GM23338 (cell line): ENCODE data around the gene TENM3. TPM values are rescaled to one million over a fixed set of nuclear protein-coding genes. Genes with fewer than 3 reads are reported as not detected.

Experiments used
- ATAC-seq: fragments of 200-7000 bp; cut with Tn5 transposase; 3 replicates; pipeline ENCODE4 v1.9.1; 2020
- DNase-seq: peaks from one replicate; pipeline ENCODE4 v3.0.0-alpha.2; 2015; ENCODE audit warnings: low spot score
- H2AFZ ChIP-seq: fragments of 200-600 bp; sonication (generic); 2 replicates; pipeline ENCODE4 v1.8.0; 2016; ENCODE audit warnings: antibody characterized with exemption, mild to moderate bottlenecking, moderate library complexity
- H3F3A ChIP-seq: fragments of 200-600 bp; sonication (generic); replicated peaks from 2 replicates; pipeline ENCODE4 v1.8.0; 2017; ENCODE audit warnings: antibody characterized with exemption, mixed run types, low read depth
- H3K27ac ChIP-seq: fragments of 200-600 bp; sonication (generic); 2 replicates; pipeline ENCODE4 v1.6.1; 2016; ENCODE audit warnings: low read depth
- H3K27me3 ChIP-seq: fragments of 200-600 bp; sonication (generic); 2 replicates; pipeline ENCODE4 v1.8.0; 2016; ENCODE audit warnings: mild to moderate bottlenecking, mixed run types, moderate library complexity; ENCODE audit not compliant: insufficient read depth
- H3K36me3 ChIP-seq: fragments of 200-600 bp; sonication (generic); 2 replicates; pipeline ENCODE4 v1.8.0; 2016; ENCODE audit warnings: mild to moderate bottlenecking; ENCODE audit not compliant: insufficient read depth
- H3K4me1 ChIP-seq: fragments of 200-600 bp; sonication (generic); 2 replicates; pipeline ENCODE4 v1.8.0; 2016; ENCODE audit warnings: mild to moderate bottlenecking, moderate library complexity; ENCODE audit not compliant: insufficient read depth
- H3K4me2 ChIP-seq: fragments of 200-600 bp; sonication (generic); 2 replicates; pipeline ENCODE4 v1.7.1; 2017; ENCODE audit warnings: mixed run types
- H3K4me3 ChIP-seq: fragments of 200-600 bp; sonication (generic); 2 replicates; pipeline ENCODE4 v1.6.1; 2016; ENCODE audit warnings: mixed run types
- H3K79me2 ChIP-seq: fragments of 200-600 bp; sonication (generic); replicated peaks from 2 replicates; pipeline ENCODE4 v1.8.0; 2017; ENCODE audit warnings: mild to moderate bottlenecking; ENCODE audit not compliant: insufficient read depth
- H3K9me2 ChIP-seq: fragments of 200-600 bp; sonication (generic); 2 replicates; pipeline ENCODE4 v1.8.0; 2017; ENCODE audit not compliant: insufficient read depth
- H4K20me1 ChIP-seq: fragments of 200-600 bp; sonication (generic); replicated peaks from 2 replicates; pipeline ENCODE4 v1.8.0; 2017; ENCODE audit warnings: mild to moderate bottlenecking; ENCODE audit not compliant: insufficient read depth
- H3K27ac Mint-ChIP-seq: 2 replicates; pipeline ENCODE4 v1.8.0; 2020; ENCODE audit warnings: inconsistent platforms, mild to moderate bottlenecking, moderate library complexity, mixed read lengths
- H3K27me3 Mint-ChIP-seq: 3 replicates; pipeline ENCODE4 v1.8.0; 2022; ENCODE audit warnings: low read depth, mild to moderate bottlenecking, moderate library complexity, mixed read lengths, inconsistent platforms; ENCODE audit not compliant: insufficient read depth, poor library complexity
- H3K36me3 Mint-ChIP-seq: 3 replicates; pipeline ENCODE4 v1.8.0; 2021; ENCODE audit warnings: low read depth, mild to moderate bottlenecking, inconsistent platforms, moderate library complexity, mixed read lengths
- H3K4me1 Mint-ChIP-seq: 3 replicates; pipeline ENCODE4 v1.8.0; 2020; ENCODE audit warnings: mild to moderate bottlenecking, inconsistent platforms, mixed read lengths
- H3K4me3 Mint-ChIP-seq: 3 replicates; pipeline ENCODE4 v1.8.0; 2021; ENCODE audit warnings: moderate library complexity, mild to moderate bottlenecking, inconsistent platforms, mixed read lengths
- H3K9me3 Mint-ChIP-seq: 3 replicates; pipeline ENCODE4 v1.8.0; 2020; ENCODE audit warnings: moderate library complexity, mild to moderate bottlenecking, inconsistent platforms, mixed read lengths
- CREB1 ChIP-seq: fragments of 250-450 bp; sonication (Bioruptor Pico); IDR thresholded peaks from 2 replicates; pipeline ENCODE4 v1.5.0; 2020; ENCODE audit warnings: low read depth, mild to moderate bottlenecking, moderate library complexity
- EZH2 ChIP-seq: fragments of 200-600 bp; sonication (generic); IDR thresholded peaks from one replicate; pipeline ENCODE4 v1.8.0; 2017; ENCODE audit warnings: antibody characterized with exemption, mild to moderate bottlenecking, low read depth; ENCODE audit not compliant: unreplicated experiment
- EZH2phosphoT487 ChIP-seq: fragments of 200-600 bp; sonication (generic); IDR thresholded peaks from one replicate; pipeline ENCODE4 v1.8.1; 2018; ENCODE audit warnings: antibody characterized with exemption; ENCODE audit not compliant: unreplicated experiment
- JUNB ChIP-seq: IDR thresholded peaks from one replicate; pipeline ENCODE4 v1.6.1; 2016; ENCODE audit warnings: antibody characterized with exemption; ENCODE audit not compliant: unreplicated experiment
- NANOG ChIP-seq: IDR thresholded peaks from 2 replicates; pipeline ENCODE4 v1.6.1; 2016; ENCODE audit warnings: antibody characterized with exemption, borderline replicate concordance
- POLR2AphosphoS5 ChIP-seq: IDR thresholded peaks from 2 replicates; pipeline ENCODE4 v1.6.1; 2016; ENCODE audit warnings: antibody characterized with exemption, low read depth
- STAT1 ChIP-seq: IDR thresholded peaks from one replicate; pipeline ENCODE4 v1.6.1; 2016; ENCODE audit warnings: antibody characterized with exemption; ENCODE audit not compliant: unreplicated experiment
- ZNF114 ChIP-seq: fragments of 250-450 bp; sonication (Bioruptor Pico); IDR thresholded peaks from 2 replicates; pipeline ENCODE4 v1.5.0; 2020; ENCODE audit warnings: mild to moderate bottlenecking, moderate library complexity
- ZNF331 ChIP-seq: fragments of 250-450 bp; sonication (Bioruptor Pico); IDR thresholded peaks from 2 replicates; pipeline ENCODE4 v1.5.0; 2020; ENCODE audit warnings: low read depth, mild to moderate bottlenecking, moderate library complexity
- polyA plus RNA-seq: library from polyadenylated mRNA; unstranded; fragments of >200 nt; fragmentation: Nextera tagmentation; extraction: Ambion mirVana; gene quantifications from 2 replicates; pipeline ENCODE4 v1.2.1, GENCODE V29; 2016
- total RNA-seq: library from RNA; depleted of rRNA; stranded (reverse); fragments of >200 nt; shearing (Covaris generic); gene quantifications from 2 replicates; pipeline ENCODE4 v1.2.3, GENCODE V29; 2014
- TF ChIP-seq, protein P1 (sequence below): IDR thresholded peaks from one replicate; pipeline ENCODE4 v1.6.1; 2018; ENCODE audit warnings: antibody characterized with exemption; ENCODE audit not compliant: unreplicated experiment
- TF ChIP-seq, protein P2 (sequence below): IDR thresholded peaks from 2 replicates; pipeline ENCODE4 v1.6.1; 2016; ENCODE audit warnings: antibody characterized with exemption
- TF ChIP-seq, protein P3 (sequence below), 2 experiments: fragments of 200-600 bp in 1 of 2; sonication (generic) in 1 of 2; conservative IDR thresholded peaks; 2 replicates each; pipeline versions ENCODE4 v1.5.1 to v1.6.1; 2016 to 2017; ENCODE audit warnings: antibody characterized with exemption in 2 of 2, low read depth in 2 of 2, mild to moderate bottlenecking in 2 of 2, moderate library complexity in 1 of 2
- TF ChIP-seq, protein P4 (sequence below): fragments of 250-450 bp; sonication (Bioruptor Pico); IDR thresholded peaks from 2 replicates; pipeline ENCODE4 v1.5.0; 2020; ENCODE audit warnings: mild to moderate bottlenecking, moderate library complexity

Gene TENM3
- total and polyA plus RNA-seq, 2 experiments from 2014 or later = 22.2 to 128 TPM

DNA sequence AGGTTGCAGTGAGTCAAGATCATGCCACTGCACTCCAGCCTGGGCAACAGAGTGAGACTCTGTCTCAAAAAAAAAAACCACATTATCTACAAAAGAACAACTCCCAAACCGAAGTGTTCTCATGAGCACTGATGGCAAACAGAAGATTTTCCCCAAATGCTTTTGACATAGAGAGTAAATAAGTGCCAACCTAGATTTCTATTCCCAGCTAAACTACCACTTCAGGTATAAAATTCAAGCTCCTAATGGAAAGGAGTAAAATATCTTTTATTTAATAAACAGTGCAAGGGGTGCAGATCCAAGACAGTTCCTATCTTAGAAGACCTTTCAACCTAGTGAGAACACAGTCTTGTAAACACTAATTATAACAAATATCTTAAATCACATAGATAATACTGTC, 170.3 kb downstream of the TENM3 start (continued):
- TF ChIP-seq, protein P1, sequence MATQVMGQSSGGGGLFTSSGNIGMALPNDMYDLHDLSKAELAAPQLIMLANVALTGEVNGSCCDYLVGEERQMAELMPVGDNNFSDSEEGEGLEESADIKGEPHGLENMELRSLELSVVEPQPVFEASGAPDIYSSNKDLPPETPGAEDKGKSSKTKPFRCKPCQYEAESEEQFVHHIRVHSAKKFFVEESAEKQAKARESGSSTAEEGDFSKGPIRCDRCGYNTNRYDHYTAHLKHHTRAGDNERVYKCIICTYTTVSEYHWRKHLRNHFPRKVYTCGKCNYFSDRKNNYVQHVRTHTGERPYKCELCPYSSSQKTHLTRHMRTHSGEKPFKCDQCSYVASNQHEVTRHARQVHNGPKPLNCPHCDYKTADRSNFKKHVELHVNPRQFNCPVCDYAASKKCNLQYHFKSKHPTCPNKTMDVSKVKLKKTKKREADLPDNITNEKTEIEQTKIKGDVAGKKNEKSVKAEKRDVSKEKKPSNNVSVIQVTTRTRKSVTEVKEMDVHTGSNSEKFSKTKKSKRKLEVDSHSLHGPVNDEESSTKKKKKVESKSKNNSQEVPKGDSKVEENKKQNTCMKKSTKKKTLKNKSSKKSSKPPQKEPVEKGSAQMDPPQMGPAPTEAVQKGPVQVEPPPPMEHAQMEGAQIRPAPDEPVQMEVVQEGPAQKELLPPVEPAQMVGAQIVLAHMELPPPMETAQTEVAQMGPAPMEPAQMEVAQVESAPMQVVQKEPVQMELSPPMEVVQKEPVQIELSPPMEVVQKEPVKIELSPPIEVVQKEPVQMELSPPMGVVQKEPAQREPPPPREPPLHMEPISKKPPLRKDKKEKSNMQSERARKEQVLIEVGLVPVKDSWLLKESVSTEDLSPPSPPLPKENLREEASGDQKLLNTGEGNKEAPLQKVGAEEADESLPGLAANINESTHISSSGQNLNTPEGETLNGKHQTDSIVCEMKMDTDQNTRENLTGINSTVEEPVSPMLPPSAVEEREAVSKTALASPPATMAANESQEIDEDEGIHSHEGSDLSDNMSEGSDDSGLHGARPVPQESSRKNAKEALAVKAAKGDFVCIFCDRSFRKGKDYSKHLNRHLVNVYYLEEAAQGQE = no peak
- no peak for TF ChIP-seq CREB1 (CRISPR knock-in tag)
- no peak for TF ChIP-seq NANOG
- no peak for TF ChIP-seq EZH2

DNA sequence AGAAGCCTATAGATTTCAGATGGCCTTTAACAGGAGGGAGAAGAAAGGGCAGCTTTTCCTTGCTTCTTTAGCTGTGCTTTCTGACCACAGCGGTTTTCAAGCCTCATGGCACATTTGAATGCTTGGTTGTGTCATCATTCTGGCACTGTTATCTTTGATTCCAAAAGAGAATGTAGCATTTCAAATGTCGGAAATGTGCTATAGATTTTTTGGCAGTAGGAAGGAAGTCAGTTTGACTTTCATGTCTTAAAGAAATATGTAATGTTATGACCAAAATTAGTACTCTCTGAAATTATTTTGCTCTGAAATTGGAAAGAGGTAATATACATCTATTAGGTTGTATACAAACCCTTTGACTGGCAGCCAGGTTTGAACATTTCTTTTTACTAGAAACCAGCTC, 171.9 kb downstream of the TENM3 start:
- Histone ChIP-seq H3K36me3 (peaks cover 8% of the 10 kb centered on the region; the same call in 1 of the 2 replicates), H3K4me3 (no peak overlapping the region), H3F3A (no peaks in the 10 kb centered on the region), H3K27ac (no peak overlapping the region), H3K27me3 (no peaks in the 10 kb centered on the region), H3K4me1 (peaks cover 27% of the 10 kb centered on the region), H2AFZ (no peak overlapping the region), H4K20me1 (no peaks in the 10 kb centered on the region), H3K4me2 (no peak overlapping the region), H3K9me2 (no peaks in the 10 kb centered on the region), H3K79me2 (no peaks in the 10 kb centered on the region)
- no peaks in the 10 kb centered on the region for H3K27me3 Mint-ChIP-seq
- H3K36me3 Mint-ChIP-seq = peaks cover 40% of the 10 kb centered on the region; the same call in 2 of the 3 replicates
- peaks cover 34% of the 10 kb centered on the region for H3K4me1 Mint-ChIP-seq
- no peak for ATAC-seq
- no peak overlapping the region for H3K4me3 Mint-ChIP-seq
- H3K9me3 Mint-ChIP-seq = peaks cover 33% of the 10 kb centered on the region
- H3K27ac Mint-ChIP-seq = no peak overlapping the region
- no peak for DNase-seq
- TF ChIP-seq ZNF114 (no peak), JUNB (no peak), POLR2AphosphoS5 (no peak), EZH2 (no peak), NANOG (no peak), CREB1 (CRISPR knock-in tag) (no peak), EZH2phosphoT487 (no peak), ZNF331 (CRISPR knock-in tag) (no peak), STAT1 (no peak)
- TF ChIP-seq, protein P2, sequence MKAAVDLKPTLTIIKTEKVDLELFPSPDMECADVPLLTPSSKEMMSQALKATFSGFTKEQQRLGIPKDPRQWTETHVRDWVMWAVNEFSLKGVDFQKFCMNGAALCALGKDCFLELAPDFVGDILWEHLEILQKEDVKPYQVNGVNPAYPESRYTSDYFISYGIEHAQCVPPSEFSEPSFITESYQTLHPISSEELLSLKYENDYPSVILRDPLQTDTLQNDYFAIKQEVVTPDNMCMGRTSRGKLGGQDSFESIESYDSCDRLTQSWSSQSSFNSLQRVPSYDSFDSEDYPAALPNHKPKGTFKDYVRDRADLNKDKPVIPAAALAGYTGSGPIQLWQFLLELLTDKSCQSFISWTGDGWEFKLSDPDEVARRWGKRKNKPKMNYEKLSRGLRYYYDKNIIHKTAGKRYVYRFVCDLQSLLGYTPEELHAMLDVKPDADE = no peak
- TF ChIP-seq, protein P3, sequence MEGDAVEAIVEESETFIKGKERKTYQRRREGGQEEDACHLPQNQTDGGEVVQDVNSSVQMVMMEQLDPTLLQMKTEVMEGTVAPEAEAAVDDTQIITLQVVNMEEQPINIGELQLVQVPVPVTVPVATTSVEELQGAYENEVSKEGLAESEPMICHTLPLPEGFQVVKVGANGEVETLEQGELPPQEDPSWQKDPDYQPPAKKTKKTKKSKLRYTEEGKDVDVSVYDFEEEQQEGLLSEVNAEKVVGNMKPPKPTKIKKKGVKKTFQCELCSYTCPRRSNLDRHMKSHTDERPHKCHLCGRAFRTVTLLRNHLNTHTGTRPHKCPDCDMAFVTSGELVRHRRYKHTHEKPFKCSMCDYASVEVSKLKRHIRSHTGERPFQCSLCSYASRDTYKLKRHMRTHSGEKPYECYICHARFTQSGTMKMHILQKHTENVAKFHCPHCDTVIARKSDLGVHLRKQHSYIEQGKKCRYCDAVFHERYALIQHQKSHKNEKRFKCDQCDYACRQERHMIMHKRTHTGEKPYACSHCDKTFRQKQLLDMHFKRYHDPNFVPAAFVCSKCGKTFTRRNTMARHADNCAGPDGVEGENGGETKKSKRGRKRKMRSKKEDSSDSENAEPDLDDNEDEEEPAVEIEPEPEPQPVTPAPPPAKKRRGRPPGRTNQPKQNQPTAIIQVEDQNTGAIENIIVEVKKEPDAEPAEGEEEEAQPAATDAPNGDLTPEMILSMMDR (conservative IDR thresholded peaks at IDR 0.05; ENCODE audit: low read depth in 2 of 2) = no peak
- TF ChIP-seq, protein P4, sequence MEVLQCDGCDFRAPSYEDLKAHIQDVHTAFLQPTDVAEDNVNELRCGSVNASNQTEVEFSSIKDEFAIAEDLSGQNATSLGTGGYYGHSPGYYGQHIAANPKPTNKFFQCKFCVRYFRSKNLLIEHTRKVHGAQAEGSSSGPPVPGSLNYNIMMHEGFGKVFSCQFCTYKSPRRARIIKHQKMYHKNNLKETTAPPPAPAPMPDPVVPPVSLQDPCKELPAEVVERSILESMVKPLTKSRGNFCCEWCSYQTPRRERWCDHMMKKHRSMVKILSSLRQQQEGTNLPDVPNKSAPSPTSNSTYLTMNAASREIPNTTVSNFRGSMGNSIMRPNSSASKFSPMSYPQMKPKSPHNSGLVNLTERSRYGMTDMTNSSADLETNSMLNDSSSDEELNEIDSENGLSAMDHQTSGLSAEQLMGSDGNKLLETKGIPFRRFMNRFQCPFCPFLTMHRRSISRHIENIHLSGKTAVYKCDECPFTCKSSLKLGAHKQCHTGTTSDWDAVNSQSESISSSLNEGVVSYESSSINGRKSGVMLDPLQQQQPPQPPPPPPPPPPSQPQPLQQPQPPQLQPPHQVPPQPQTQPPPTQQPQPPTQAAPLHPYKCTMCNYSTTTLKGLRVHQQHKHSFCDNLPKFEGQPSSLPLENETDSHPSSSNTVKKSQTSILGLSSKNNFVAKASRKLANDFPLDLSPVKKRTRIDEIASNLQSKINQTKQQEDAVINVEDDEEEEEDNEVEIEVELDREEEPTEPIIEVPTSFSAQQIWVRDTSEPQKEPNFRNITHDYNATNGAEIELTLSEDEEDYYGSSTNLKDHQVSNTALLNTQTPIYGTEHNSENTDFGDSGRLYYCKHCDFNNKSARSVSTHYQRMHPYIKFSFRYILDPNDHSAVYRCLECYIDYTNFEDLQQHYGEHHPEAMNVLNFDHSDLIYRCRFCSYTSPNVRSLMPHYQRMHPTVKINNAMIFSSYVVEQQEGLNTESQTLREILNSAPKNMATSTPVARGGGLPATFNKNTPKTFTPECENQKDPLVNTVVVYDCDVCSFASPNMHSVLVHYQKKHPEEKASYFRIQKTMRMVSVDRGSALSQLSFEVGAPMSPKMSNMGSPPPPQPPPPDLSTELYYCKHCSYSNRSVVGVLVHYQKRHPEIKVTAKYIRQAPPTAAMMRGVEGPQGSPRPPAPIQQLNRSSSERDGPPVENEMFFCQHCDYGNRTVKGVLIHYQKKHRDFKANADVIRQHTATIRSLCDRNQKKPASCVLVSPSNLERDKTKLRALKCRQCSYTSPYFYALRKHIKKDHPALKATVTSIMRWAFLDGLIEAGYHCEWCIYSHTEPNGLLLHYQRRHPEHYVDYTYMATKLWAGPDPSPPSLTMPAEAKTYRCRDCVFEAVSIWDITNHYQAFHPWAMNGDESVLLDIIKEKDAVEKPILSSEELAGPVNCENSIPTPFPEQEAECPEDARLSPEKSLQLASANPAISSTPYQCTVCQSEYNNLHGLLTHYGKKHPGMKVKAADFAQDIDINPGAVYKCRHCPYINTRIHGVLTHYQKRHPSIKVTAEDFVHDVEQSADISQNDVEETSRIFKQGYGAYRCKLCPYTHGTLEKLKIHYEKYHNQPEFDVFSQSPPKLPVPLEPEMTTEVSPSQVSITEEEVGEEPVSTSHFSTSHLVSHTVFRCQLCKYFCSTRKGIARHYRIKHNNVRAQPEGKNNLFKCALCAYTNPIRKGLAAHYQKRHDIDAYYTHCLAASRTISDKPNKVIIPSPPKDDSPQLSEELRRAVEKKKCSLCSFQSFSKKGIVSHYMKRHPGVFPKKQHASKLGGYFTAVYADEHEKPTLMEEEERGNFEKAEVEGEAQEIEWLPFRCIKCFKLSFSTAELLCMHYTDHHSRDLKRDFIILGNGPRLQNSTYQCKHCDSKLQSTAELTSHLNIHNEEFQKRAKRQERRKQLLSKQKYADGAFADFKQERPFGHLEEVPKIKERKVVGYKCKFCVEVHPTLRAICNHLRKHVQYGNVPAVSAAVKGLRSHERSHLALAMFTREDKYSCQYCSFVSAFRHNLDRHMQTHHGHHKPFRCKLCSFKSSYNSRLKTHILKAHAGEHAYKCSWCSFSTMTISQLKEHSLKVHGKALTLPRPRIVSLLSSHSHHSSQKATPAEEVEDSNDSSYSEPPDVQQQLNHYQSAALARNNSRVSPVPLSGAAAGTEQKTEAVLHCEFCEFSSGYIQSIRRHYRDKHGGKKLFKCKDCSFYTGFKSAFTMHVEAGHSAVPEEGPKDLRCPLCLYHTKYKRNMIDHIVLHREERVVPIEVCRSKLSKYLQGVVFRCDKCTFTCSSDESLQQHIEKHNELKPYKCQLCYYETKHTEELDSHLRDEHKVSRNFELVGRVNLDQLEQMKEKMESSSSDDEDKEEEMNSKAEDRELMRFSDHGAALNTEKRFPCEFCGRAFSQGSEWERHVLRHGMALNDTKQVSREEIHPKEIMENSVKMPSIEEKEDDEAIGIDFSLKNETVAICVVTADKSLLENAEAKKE (CRISPR knock-in tag) = no peak
